HG02798 (cell line): ENCODE measurements around the gene CARD10.
"Not testable (repeated sequence)": the region's sequence is repeated elsewhere in the genome, so short reads cannot be mapped to it uniquely, and the experiment has no call there.

Experiments used
- ATAC-seq: cut with Tn5 transposase; IDR thresholded peaks from one replicate; pipeline ENCODE4 v1.9.1; 2021; ENCODE audit warnings: mild to moderate bottlenecking; ENCODE audit not compliant: unreplicated experiment, poor library complexity

CARD10 gene

DNA sequence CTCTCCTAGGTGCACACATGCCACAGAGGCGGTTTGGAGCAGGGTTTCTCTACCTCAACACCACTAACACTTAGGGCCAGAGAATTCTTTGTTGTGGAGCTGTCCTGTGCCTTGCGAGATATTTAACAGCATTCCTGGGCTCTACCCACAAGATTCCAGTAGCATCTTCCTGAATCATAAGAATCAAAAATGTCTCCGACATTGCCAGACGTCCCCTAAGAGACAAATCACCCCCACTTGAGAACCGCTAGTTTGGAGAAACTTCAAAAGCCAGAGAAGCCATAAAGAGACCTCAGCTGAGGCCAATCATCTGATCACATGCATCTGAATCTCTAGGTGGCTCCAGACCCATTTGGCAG, 49.1 kb downstream of the CARD10 start:
- ATAC-seq = no peak

DNA sequence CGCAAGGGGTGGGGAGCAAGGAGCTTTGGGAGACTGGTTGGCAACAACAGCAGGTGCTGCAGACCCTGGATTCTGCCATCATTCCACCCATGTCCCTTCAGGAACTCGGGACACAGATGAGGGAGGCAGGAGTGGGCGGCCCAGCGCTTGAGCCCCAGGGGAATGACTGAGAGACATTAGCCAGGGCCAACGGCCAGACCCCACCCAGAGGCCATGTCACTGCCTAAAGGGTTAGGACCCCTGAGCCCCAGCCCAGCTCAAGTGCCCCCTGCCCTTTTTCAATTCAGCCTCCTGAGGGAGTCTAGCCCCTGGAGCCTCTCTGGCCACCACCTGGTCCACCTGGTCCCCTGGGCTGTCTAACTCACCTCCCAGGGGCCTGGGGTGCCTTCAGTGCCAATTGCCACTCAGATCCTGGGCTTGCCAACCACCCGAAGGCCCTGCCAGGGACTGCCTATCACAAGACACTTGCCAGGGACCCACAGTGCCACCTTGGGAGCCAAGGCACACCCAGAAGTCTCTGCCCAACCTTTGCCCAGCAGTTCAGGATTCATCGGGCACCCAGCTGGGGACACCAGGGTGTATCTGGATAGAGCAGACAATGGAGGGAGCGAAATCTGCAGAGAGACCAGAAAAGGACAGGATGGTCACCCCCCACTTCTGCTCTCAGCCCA, 49.7 kb downstream of the CARD10 start:
- no peak for ATAC-seq

DNA sequence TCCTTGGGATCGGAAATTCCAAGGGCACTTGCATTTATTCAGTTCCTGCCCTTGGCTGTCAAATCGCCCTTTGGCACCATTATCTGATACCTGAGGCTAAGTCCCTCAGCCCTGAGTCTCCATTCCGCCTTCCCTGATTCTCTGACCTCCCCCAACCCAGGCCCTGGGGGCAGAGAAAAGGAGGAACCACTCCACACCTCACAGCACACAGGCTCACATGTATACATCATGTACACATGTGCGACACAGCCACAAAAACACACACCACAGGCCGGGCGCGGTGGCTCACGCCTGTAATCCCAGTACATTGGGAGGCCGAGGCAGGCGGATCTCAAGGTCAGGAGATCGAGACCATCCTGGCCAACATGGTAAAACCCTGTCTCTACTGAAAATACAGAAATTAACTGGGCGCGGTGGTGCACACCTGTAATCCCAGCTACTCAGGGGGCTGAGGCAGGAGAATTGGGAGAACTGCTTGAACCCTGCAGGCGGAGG, 51.0 kb downstream of the CARD10 start:
- not testable (repeated sequence) for ATAC-seq

DNA sequence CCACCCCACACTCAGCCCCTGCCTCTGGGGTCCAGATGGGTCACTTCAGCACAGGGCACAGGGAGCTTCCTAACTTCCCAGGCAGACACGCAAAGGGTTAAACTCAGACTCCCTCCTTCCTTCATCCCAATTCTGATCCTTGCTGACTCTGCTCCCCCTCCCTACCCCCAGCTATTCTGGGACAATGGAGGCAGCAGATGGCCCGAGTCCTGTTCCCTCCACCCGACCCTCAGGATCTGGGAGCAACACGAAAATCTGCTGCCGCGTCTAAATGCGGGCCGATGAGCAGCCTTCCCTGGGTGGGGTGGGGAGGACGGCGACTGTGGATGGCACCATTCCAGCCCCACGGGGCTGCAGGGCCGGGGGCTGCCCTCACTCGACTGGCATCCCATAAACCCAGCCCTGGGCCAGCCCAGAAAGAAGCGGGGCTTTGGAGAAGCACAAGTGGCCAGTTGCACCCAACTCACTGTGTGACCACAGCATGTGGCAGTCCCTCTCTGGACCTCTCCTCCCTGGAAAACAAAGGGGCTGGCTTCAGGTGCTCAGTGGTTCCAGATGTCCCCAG, 51.7 kb downstream of the CARD10 start:
- no peak for ATAC-seq

DNA sequence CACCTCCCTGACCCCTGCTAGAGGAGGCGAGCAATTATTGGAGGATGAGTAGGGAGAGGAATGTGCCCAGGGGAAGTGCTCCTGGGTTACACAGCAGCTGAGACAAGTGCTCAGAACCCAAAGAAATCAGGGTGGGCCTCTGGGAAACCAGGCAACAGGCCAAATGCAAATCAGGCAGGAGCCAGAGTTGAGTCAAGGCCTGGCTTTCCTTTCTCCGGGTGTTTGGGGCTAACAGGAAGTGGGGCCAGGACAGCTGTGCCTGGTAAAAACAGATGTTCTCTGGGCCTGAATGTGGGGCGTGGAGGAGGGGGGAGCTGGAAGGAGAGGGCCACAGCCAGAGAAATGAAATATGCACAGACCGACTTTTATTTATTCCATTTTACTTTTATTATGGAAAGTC, 55.0 kb downstream of the CARD10 start:
- no peak for ATAC-seq

DNA sequence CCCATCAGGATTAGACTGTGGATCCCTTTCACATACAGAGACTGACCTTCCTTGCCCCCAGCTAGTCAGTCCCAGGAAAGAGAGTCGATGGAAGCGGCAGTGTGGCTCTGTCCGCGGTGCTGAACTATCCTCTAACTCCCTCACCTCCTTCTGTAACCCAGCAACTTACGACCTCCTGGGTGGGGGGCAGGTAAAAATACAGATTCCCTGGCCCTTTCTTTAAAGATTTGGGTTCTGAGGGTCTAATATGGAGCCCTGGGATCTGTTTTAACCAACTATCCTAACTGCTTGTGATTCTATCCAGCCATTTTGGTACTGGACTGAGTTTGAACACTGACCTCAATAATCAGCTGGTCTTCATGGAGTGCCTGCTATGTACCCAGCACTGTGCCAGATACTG, 56.2 kb downstream of the CARD10 start:
- no peak for ATAC-seq

DNA sequence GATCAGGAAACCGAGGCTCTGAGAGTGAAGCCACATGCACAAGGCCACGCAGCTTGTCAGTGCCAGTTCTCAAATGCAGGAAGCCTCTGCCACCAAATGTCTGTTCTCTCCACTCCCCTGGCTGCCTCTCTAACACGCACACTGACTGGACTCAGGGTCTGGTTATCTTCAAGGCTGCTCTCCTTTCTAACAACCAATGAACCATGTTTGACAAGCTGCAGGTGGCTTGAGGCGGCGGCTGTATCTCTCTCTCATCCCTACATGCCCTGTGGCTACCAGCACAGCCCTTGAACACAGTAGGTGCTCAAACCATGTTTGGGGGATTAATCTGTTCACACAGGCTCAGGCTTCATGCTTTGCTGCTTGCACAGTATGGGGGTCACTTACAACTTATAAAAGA, 56.8 kb downstream of the CARD10 start:
- no peak for ATAC-seq

DNA sequence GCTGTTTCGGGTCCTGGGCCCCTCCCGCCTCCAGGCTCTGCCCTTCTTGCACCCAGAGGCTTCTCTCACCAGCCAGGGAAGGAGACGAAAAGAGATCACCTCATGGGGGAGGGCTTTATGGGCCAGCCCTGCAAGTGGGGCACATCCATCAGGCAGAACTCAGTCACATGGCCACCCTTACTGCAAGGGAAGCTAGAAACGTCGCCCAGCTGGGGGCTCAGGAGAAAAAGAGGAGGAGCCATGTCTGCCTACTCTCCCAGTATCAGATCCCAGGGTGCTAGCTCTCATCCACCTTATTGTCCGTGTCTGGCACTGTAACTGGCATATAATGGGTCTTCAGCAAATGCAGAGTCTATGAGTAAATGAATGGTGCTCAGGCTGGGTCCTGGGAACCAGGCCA, 57.3 kb downstream of the CARD10 start:
- ATAC-seq = no peak

DNA sequence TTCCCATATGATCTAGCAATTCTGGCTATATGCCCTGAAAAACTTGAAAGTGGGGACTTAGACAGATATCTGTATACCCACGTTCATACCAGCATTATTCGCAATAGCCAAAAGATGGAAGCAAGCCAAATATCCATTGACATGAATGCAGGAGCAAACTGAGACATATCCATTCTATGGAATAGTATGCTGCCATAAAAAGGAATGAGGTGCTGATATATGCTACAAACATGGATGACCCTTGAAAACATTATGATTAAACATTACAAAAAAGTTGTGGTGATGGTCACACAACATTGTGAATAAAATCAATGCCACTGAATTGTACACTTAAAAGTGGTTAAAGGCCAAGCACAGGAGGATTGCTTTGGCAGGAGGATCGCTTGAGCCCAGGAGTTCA, 58.5 kb downstream of the CARD10 start:
- ATAC-seq = no peak

DNA sequence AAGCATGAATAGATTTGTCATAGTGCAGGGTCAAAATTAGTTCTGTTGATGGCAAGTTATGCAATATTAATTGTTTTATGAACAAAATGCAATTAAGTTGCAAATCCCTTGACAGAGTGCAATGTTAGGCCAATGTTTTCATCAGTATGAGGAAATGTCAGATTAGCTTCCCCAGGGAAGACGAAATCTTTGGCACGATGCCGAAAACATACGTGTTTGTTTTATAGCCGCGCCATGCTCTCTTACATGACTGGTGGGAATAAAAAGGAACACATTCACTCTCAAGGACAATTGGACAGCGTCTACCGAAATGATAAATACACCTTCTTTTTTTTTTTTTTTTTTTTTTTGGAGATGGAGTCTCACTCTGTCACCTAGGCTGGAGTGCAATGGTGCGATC, 60.0 kb downstream of the CARD10 start:
- ATAC-seq = no peak

DNA sequence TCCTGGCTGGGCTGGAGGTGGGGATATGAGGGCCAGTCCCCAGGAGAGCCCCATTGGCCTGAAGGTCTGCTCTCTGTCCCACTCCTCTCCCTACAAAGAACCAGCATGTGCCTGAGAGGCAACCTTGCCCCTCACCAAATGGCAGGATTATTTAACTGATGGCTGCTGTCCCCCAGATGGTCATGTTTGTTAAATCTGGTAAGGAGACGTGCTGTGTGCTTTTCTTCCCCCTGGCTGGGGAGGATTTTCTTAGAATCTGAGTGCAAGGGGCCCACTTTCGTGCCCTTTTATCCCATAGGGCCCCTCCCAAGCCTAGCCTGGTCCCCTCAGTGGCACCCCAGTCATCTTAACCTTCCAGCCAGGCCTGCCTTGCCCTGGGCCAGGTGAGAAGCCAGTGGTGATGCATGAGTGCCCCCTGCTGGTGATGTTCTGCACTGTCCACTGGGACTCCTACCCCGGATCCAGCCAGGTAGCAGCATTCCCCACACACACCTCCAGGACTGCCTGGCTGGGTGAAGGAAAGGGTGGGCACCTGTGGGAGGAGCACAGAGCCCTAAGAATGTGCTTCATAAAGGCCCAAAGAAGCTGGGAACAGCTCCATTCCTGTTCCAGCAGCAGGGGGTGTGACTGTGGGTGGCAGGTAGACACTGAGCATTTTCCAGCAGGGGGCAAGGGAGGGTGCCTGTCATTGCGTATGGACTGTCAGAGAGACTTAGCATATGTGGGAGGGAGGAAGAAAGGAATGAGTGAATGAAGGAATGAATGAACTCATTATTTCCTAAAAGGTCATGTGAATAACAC, 61.9 kb downstream of the CARD10 start:
- no peak for ATAC-seq

DNA sequence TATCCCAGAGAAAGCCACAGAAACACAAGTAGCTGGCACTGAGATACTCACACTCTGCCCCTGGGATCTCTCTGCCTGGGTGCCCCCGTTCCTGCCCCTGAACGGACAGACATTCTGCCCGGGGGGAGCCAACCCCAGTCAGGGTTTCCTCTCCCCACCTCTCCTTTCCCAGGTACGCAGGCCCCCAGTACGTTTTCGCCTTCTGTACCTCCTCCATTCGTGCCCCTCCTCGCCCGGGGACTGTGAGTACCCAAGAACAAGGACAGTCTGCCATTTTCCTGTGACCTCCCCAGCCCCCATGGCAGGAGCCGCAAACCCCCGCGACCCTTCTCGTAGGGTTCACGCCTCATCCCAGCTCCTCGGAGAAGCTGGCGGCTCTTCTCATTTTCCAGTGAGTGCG, 62.9 kb downstream of the CARD10 start:
- no peak for ATAC-seq

DNA sequence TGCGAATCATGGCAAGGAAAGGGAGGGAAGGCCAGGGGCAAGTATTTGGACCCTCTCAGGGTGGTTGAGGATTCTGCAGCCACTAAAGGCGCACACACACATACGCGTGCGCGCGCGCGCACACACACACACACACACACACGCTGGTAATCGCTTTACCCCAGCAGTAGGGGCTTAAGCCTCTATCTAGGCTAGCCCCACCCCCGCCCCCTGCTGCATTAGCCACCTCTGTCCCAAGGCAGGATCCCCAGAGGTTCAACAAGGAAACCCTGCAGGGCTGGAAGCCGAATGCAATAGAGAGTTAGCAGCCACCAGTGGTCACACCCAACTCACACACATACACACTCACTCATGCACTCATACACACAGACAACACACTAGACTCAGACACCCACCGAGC, 63.3 kb downstream of the CARD10 start:
- no peak for ATAC-seq

DNA sequence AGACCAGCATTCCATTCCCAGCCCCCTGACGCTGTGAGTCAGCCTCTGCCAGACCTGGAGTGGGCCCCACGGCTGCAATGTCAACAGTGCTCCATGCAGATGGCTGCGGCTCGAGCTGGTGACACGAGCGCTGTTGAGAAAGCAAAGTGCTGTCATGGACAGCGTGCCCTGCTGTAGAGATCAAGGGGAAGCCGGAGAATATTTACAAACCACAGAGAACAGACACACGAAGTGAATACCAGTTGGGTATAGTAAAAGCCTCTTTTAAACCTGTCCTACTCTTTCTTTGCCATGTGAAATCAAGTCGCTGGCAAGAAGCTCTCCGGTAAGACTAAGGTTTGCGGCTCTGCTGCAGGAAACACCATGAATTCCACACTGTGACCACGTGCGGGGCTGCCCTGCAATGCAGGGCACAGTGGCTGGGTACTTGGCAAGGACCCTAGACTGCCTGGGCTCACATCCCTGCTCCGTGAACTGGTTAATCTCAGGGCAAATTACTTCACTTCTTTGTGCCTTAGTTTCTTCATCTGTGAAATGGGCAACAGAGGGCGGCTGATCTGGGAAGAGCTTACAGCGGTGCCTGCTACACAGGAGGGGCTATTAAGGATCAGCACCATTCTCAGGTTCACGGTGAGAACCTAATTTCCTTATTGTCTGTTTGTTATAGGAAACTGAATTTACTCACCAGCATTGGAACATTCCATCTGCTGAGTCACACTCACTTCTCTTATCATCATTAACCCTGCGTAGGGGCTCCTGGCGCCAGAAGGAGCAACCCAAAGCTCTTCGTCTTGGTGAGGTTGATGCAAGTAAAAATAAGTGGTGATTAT, 64.1 kb downstream of the CARD10 start:
- ATAC-seq = no peak

DNA sequence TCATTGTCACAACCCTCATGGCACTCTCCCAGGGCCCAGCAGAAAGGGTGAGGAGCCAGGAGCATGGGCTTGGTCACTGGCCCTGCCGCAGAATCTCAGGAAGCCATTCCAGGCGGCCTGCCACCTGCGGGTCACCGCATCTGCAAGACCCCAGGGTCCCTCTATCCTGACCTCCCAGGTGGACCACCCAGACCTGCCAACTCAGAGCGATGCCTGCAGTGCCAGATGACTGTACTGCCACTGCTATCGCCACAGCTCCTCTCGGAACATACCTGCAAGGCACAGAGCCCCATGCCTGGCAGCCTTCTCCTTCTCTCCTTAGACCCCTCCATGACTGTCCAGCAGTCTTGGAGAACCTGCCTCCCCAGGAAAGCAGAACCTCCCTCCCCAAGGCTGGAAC, 65.5 kb downstream of the CARD10 start:
- no peak for ATAC-seq

DNA sequence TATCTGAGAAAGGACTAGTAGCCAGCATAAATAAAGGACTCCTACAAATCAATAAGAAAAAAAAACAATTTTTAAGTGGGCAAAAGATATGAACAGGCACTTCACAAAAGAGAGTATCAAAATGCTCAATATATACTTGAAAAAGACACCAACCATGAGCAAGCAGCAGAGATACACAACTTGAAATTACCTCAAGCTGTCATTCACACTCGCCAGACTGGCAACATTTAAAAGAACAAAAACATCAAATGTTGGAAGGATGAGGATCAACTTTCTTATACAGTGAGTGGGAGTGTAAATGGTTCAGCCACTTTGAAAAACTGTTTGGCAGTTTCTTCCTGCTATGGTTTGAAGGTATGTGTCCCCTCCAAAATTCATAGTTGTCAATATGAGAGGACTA, 68.0 kb downstream of the CARD10 start:
- ATAC-seq = no peak

DNA sequence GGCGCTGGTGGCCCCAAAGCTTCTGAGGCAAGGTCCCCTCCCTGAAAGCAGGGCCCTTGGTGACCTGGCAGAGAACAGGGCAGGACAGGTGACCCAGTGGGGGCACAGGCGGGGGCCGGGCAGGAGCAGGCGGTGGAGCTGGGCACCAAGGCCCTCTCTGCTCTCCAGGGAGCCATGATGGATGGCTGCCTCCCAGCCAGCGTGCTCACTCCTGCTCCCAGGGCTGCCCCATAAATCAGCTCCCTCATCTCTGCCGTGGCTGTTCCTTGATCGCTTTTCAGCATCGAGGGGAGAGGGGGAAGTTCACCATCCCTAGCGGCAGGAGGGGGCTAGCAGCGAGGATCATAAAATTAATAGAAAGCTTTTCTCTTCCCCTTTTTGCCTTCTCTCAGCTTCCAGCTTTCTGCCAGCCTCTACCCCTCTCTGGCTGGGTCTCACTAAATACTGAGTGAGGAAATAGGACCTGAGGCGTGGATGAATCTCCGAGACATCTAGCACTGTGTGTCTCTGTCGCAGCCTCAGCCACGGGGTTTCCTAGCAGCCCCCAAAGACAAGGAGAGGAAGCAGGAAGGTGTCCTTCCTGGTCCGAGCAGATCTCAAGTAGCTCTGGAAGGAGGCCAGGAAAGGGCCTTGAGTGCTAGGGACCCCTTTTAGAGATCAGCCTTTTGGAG, 69.7 kb downstream of the CARD10 start:
- no peak for ATAC-seq

DNA sequence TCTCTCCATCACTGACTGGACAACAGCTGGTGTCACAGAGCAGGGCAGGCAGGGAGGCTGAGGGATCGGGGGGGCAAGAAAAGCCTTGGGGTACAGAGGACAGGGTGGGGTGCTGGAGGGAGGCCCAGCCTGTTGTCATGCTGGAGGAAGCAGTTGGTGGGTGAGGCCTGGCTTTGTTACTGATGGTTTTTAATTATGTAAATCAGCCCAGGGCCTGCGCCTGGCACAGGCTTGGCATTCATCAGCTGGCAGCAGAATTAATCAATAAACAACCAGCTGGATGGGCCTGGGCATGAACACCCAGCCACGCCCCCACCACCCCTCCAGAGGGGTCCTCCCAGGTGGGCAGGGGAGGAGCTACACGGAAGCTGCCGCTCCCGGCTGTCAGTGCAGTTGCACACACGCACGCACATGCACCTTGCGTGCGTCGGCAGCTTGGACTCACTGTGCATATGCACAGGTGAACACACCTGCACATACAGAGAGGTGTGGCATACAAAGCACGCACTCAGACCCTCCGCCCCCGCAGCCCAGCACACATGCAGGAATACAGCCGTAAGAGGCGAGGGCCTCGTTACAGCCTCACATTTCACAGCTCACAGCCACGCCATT, 70.6 kb downstream of the CARD10 start:
- no peak for ATAC-seq

DNA sequence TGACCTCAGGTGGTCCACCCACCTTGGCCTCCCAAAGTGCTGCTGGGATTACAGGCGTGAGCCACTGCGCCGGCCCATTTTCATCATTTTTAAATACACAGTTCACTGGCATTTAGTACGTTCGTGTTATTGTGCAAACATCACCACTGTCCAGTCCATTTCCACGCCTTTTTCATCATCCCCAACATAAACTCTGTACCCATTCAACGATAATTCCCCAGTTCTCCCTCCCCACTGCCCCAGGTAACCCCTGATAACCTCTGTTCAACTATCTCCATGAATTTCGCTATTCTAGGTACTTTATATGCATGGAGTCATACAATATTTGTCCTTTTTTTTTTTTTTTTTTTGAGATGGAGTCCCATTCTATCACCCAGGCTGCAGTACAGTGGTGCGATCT, 73.7 kb downstream of the CARD10 start:
- no peak for ATAC-seq

DNA sequence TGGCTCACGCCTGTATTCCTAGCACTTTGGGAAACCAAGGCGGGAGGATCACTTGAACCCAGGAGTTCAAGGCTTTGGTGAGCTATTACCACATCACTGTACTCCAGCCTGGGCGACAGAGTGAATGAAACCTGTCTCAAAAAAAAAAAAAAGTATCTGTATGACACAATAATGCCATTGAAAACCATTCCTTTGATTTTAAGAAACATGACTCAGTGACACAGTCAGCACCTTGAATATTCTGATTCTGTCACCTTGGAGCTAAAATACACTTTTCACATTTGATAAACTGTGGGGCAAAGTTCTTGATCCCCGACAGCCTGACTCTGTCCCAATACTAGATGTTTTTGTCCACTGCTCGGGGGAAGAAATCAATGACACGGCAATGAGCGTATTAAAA, 75.2 kb downstream of the CARD10 start:
- ATAC-seq = no peak
